Endothelial cell of umbilical vein (primary cell): ENCODE results near the gene SLC12A4.

Source experiments
- CTCF ChIP-seq, 2 donors: IDR thresholded peaks; 1 replicate in 1 of 2; 2 replicates in 1 of 2; pipeline ENCODE4 v1.5.1; 2011; ENCODE audit warnings: low read length in 2 of 2, mild to moderate bottlenecking in 2 of 2, moderate library complexity in 2 of 2, control low read depth in 1 of 2, inconsistent platforms in 1 of 2, low read depth in 1 of 2; ENCODE audit not compliant: insufficient read depth in 1 of 2; ENCODE audit errors: extremely low read depth in 1 of 2
- EZH2 ChIP-seq: IDR thresholded peaks from 2 replicates; pipeline ENCODE4 v1.6.1; 2012; ENCODE audit warnings: borderline replicate concordance, low read depth, mild to moderate bottlenecking, moderate library complexity, low read length, inconsistent platforms; ENCODE audit not compliant: severe bottlenecking
- POLR2A ChIP-seq: IDR thresholded peaks from 2 replicates; pipeline ENCODE4 v1.6.1; 2012; ENCODE audit warnings: low read depth, mild to moderate bottlenecking, control low read depth, low read length
- TF ChIP-seq, protein P1 (sequence below): IDR thresholded peaks from 2 replicates; pipeline ENCODE4 v1.6.1; 2011; ENCODE audit not compliant: insufficient read depth, insufficient read length

- TF ChIP-seq CTCF (IDR thresholded peaks at IDR 0.05; ENCODE audit: extremely low read depth in 1 of 2, insufficient read depth in 1 of 2, low read depth in 1 of 2, low read length in 2 of 2) (no peak), EZH2 (no peak), POLR2A (no peak)
- TF ChIP-seq, protein P1, sequence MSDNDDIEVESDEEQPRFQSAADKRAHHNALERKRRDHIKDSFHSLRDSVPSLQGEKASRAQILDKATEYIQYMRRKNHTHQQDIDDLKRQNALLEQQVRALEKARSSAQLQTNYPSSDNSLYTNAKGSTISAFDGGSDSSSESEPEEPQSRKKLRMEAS, result no peak
Observed at GRCh38 chr16:67995423-67995822, 27.0 kb upstream of the SLC12A4 start.
